ENCODE data around the gene SLC13A2.

DNA sequence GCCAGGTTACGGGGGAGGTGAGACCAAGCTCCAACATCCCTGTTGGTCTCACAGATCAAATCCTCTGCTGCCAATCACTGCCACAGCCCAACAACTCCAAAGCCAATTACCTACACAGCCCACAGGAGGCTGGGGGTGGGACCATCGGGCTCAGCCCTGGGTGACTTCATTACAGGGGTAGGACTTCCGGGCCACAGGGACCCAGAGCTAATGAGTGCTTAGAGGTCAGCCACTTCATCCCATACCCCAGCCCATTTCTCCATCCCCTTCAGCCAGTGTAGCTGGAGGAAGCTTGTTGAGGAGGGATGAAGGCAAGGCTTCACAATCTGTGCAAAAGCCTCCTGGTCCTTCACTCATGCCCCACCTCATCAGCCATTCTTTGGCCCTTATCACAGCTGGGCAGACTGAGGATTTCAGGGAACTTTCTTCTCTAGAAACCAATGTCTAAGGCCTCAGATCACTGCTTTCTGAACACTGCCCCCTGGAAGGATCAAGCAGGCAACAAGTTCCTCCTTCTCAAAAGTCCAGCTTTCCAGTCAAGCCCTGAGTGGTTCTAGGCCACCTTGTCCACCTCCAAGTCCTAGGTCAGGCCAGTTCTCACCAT lies 38.5 kb downstream of the SLC13A2 start:
- TF ChIP-seq, protein P1, sequence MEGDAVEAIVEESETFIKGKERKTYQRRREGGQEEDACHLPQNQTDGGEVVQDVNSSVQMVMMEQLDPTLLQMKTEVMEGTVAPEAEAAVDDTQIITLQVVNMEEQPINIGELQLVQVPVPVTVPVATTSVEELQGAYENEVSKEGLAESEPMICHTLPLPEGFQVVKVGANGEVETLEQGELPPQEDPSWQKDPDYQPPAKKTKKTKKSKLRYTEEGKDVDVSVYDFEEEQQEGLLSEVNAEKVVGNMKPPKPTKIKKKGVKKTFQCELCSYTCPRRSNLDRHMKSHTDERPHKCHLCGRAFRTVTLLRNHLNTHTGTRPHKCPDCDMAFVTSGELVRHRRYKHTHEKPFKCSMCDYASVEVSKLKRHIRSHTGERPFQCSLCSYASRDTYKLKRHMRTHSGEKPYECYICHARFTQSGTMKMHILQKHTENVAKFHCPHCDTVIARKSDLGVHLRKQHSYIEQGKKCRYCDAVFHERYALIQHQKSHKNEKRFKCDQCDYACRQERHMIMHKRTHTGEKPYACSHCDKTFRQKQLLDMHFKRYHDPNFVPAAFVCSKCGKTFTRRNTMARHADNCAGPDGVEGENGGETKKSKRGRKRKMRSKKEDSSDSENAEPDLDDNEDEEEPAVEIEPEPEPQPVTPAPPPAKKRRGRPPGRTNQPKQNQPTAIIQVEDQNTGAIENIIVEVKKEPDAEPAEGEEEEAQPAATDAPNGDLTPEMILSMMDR (IDR thresholded peaks at IDR 0.05): no peak
- TF ChIP-seq POLR2A (IDR thresholded peaks at IDR 0.05): no peak

Data from right lobe of liver (tissue), 4 donors.